ENCODE data around the gene ZDHHC14.
"Not testable (repeated sequence)": the region's sequence is repeated elsewhere in the genome, so short reads cannot be mapped to it uniquely, and the experiment has no call there.

Gene ZDHHC14

GRCh38 chr6:157550114-157550989 lies 169.4 kb downstream of the ZDHHC14 start:
- peak in 2 of 3 donors; percentile 13 to 21 for DNase-seq (ENCODE audit: low read depth in 2 of 3, low spot score in 1 of 3)

- no peak for DNase-seq (ENCODE audit: low read depth in 2 of 3, low spot score in 1 of 3)
These were observed 170.2 kb downstream of the ZDHHC14 start for GRCh38 chr6:157551041-157551832.

GRCh38 chr6:157552081-157552747 lies 171.2 kb downstream of the ZDHHC14 start:
- no peak for DNase-seq (ENCODE audit: low read depth in 2 of 3, low spot score in 1 of 3)

- no peak for DNase-seq (ENCODE audit: low read depth in 2 of 3, low spot score in 1 of 3)
These were observed 172.0 kb downstream of the ZDHHC14 start for GRCh38 chr6:157552820-157553485.

- no peak for DNase-seq (ENCODE audit: low read depth in 2 of 3, low spot score in 1 of 3)
These were observed 173.8 kb downstream of the ZDHHC14 start for GRCh38 chr6:157554747-157555146.

- DNase-seq (ENCODE audit: low read depth in 2 of 3, low spot score in 1 of 3) = no peak
These were observed 174.6 kb downstream of the ZDHHC14 start for GRCh38 chr6:157555455-157556143.

GRCh38 chr6:157556144-157556645 lies 175.2 kb downstream of the ZDHHC14 start:
- DNase-seq (ENCODE audit: low read depth in 2 of 3, low spot score in 1 of 3) = no peak

GRCh38 chr6:157556671-157557430 lies 175.9 kb downstream of the ZDHHC14 start:
- no peak for DNase-seq (ENCODE audit: low read depth in 2 of 3, low spot score in 1 of 3)

GRCh38 chr6:157557559-157557958 lies 176.6 kb downstream of the ZDHHC14 start:
- no peak for DNase-seq (ENCODE audit: low read depth in 2 of 3, low spot score in 1 of 3)

- DNase-seq (ENCODE audit: low read depth in 2 of 3, low spot score in 1 of 3) = no peak
These were observed 177.1 kb downstream of the ZDHHC14 start for GRCh38 chr6:157558049-157558448.

GRCh38 chr6:157558487-157559200 lies 177.7 kb downstream of the ZDHHC14 start:
- DNase-seq (ENCODE audit: low read depth in 2 of 3, low spot score in 1 of 3) = no peak

GRCh38 chr6:157559201-157559756 lies 178.3 kb downstream of the ZDHHC14 start:
- DNase-seq (ENCODE audit: low read depth in 2 of 3, low spot score in 1 of 3) = no peak

GRCh38 chr6:157560063-157560462 lies 179.1 kb downstream of the ZDHHC14 start:
- not testable (repeated sequence) for DNase-seq (ENCODE audit: low read depth in 2 of 3, low spot score in 1 of 3)

- DNase-seq (ENCODE audit: low read depth in 2 of 3, low spot score in 1 of 3) = no peak
These were observed 179.9 kb downstream of the ZDHHC14 start for GRCh38 chr6:157560691-157561413.

GRCh38 chr6:157561414-157561790 lies 180.4 kb downstream of the ZDHHC14 start:
- DNase-seq (ENCODE audit: low read depth in 2 of 3, low spot score in 1 of 3) = no peak

- no peak for DNase-seq (ENCODE audit: low read depth in 2 of 3, low spot score in 1 of 3)
These were observed 181.2 kb downstream of the ZDHHC14 start for GRCh38 chr6:157561929-157562810.

GRCh38 chr6:157562997-157563396 lies 182.0 kb downstream of the ZDHHC14 start:
- no peak for DNase-seq (ENCODE audit: low read depth in 2 of 3, low spot score in 1 of 3)
